OCI-LY3 (cell line): Measurements from ENCODE around the gene PRAMEF15.
A peak's percentile ranks its signal among the peaks of the same experiment; 100 is the strongest.
"Not testable (repeated sequence)": the region's sequence is repeated elsewhere in the genome, so short reads cannot be mapped to it uniquely, and the experiment has no call there.

Experiments
- H2AFZ ChIP-seq: fragments of 200-600, 300-600 bp; shearing (Covaris generic); 2 replicates; pipeline ENCODE4 v1.6.0; 2014; ENCODE audit warnings: antibody characterized with exemption, low read depth, low read length
- H3K27ac ChIP-seq: fragments of 200-600, 300-600 bp; sonication (generic); 2 replicates; pipeline ENCODE4 v1.5.1; 2014; ENCODE audit warnings: mild to moderate bottlenecking, low read length, moderate library complexity, mixed read lengths
- H3K27me3 ChIP-seq: fragments of 200-600, 300-600 bp; sonication (generic); 2 replicates; pipeline ENCODE4 v1.6.1; 2014; ENCODE audit warnings: low read depth, low read length, mixed read lengths
- H3K36me3 ChIP-seq: fragments of 200-600, 300-600 bp; sonication (generic); replicated peaks from 2 replicates; pipeline ENCODE3; 2014; ENCODE audit warnings: low read depth, low read length, mixed read lengths
- H3K4me1 ChIP-seq: fragments of 300-600, 200-600 bp; sonication (generic); 2 replicates; pipeline ENCODE4 v1.6.1; 2014; ENCODE audit warnings: low read length, mixed read lengths
- H3K4me2 ChIP-seq: fragments of 200-600, 300-600 bp; sonication (generic); 2 replicates; pipeline ENCODE4 v1.6.1; 2014; ENCODE audit warnings: low read length, mixed read lengths
- H3K4me3 ChIP-seq: fragments of 300-600, 200-600 bp; sonication (generic); 2 replicates; pipeline ENCODE4 v1.5.1; 2014; ENCODE audit warnings: antibody characterized with exemption, mild to moderate bottlenecking, low read length, moderate library complexity
- H3K79me2 ChIP-seq: fragments of 300-600, 200-600 bp; shearing (Covaris generic); 2 replicates; pipeline ENCODE4 v1.6.1; 2014; ENCODE audit warnings: mild to moderate bottlenecking, low read length, mixed read lengths
- H3K9ac ChIP-seq: fragments of 300-600, 200-600 bp; shearing (Covaris generic); 2 replicates; pipeline ENCODE4 v1.6.0; 2014; ENCODE audit warnings: mild to moderate bottlenecking, low read length, moderate library complexity
- H3K9me3 ChIP-seq: fragments of 200-600, 300-600 bp; shearing (Covaris generic); 2 replicates; pipeline ENCODE4 v1.6.1; 2014; ENCODE audit warnings: low read length, mixed read lengths; ENCODE audit not compliant: insufficient read depth
- H4K20me1 ChIP-seq: fragments of 200-600, 300-600 bp; sonication (generic); 2 replicates; pipeline ENCODE4 v1.6.1; 2016; ENCODE audit warnings: low read length, mixed read lengths; ENCODE audit not compliant: insufficient read depth
- CTCF ChIP-seq: fragments of 200-600, 300-600 bp; sonication (generic); IDR thresholded peaks from 2 replicates; pipeline ENCODE4 v1.5.1; 2014; ENCODE audit warnings: antibody characterized with exemption, low read length, low read depth

Gene PRAMEF15

GRCh38 chr1:13368544-13368943, 53.2 kb downstream of the PRAMEF15 start:
- not testable (repeated sequence) for H3K9ac ChIP-seq, H3K27me3 ChIP-seq, H3K27ac ChIP-seq, H3K4me1 ChIP-seq, H3K9me3 ChIP-seq, H3K36me3 ChIP-seq, H3K79me2 ChIP-seq, H4K20me1 ChIP-seq, H3K4me3 ChIP-seq, H3K4me2 ChIP-seq, H2AFZ ChIP-seq
- peak; percentile 20; the same call in 1 of the 2 replicates for TF ChIP-seq CTCF
